KBM-7 (cell line): ENCODE results near the gene GPC4.

ENCODE experiments used
- DNase-seq: peaks from one replicate; pipeline ENCODE4 v3.0.0-alpha.2; 2015
- in situ Hi-C: fragments of 300-500 bp; cut with MboI; formaldehyde crosslinking; loops from 2 replicates; pipeline ENCODE4 v1.14.3; 2020; ENCODE audit warnings: low sequenced_read_pairs, low pct_unique_long_range_greater_than_20kb, mixed read lengths

Gene GPC4

GRCh38 chrX:133265331-133265730 is 150.0 kb downstream of the GPC4 start:
- in situ Hi-C loops: no loop called here
- no peak for DNase-seq

- DNase-seq: no peak
- in situ Hi-C loops: no loop called here
These were observed 156.8 kb downstream of the GPC4 start for GRCh38 chrX:133258481-133258880.

DNA sequence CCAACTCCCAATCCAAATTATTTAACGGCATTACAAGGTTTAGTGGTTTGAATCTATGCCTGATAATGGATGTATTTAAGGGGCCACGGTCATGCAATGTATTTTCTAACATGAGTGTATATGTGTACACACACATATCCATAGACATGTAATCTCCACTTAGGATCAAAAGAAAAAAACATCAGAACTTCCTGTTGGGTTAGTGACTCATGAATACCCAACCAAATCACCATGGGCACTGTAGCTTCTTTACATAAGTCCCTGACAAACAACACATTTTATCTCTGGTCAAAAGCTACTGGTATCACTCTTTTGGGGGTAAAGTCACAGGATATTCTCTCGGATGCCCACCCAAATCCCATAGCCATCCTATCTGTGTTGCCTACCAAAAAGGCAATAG is 160.6 kb downstream of the GPC4 start:
- in situ Hi-C loops: no loop called here
- DNase-seq: no peak

- in situ Hi-C loops: no loop called here
- no peak for DNase-seq
These were observed 164.1 kb downstream of the GPC4 start for GRCh38 chrX:133251204-133251603.

DNA sequence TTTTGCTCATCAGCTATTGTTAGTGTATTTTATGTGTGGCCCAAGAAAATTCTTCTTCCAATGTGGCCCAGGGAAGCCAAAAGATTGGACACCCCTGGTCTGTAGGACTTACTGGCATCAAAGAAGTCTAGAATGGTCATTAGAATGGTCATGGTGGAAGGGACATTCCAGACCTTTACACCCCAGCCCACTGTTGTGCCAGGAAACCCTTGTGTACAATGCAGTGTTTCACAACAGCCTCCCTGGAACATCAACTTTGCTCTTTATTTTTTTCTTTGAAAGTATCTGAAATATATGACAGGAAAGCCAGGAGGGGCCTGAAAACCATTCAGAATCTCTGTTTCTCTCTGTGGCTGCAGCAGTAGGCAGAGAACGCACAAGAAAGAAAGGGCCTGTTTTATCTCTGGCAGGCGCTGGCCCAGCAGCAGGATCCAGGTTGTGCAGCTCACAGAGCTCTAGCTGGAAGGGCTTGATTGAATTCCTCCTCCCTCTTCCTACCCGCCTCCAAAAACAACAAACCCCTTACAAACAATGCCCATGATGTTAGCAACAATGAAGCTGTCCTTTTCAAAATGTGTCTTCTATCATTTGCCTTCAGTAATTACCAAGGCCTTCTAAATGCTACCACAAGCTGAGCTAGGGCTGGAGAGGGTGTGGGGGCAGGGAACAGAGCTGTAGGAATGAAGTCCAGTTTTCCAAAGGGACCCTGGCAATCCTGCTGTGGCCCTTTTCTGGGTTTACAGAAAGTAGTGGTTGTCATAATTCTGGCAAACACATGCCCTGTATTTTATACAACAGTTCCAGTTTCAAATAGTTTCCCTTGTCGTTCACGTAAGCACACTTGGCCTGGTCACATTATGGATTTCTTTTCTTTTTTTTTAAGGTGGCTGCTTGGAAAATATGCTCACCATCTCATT is 164.8 kb downstream of the GPC4 start:
- in situ Hi-C loops: no loop called here
- no peak for DNase-seq
